Activated T-cell treated with anti-CD3 and anti-CD28 coated beads, Interleukin-2, amount 50 U/mL, for 24 hours (primary cell): ENCODE results near the gene RASSF9.

ENCODE experiments used
- DNase-seq: peaks from one replicate; pipeline ENCODE4 v3.0.0-alpha.2; 2020
- H3K27ac Mint-ChIP-seq: 2 replicates; pipeline ENCODE4 v1.8.0; 2020; ENCODE audit warnings: mild to moderate bottlenecking, mixed read lengths
- H3K27me3 Mint-ChIP-seq: 2 replicates; pipeline ENCODE4 v1.8.0; 2020; ENCODE audit warnings: mixed read lengths
- H3K36me3 Mint-ChIP-seq: 2 replicates; pipeline ENCODE4 v1.8.0; 2020; ENCODE audit warnings: low read depth, mixed read lengths
- H3K4me1 Mint-ChIP-seq: 2 replicates; pipeline ENCODE4 v1.8.0; 2020; ENCODE audit warnings: low read depth, mixed read lengths
- H3K4me3 Mint-ChIP-seq: 2 replicates; pipeline ENCODE4 v1.8.0; 2020; ENCODE audit warnings: mild to moderate bottlenecking, moderate library complexity, mixed read lengths
- H3K9me3 Mint-ChIP-seq: 2 replicates; pipeline ENCODE4 v1.8.0; 2020; ENCODE audit warnings: mixed read lengths

The RASSF9 gene

DNA sequence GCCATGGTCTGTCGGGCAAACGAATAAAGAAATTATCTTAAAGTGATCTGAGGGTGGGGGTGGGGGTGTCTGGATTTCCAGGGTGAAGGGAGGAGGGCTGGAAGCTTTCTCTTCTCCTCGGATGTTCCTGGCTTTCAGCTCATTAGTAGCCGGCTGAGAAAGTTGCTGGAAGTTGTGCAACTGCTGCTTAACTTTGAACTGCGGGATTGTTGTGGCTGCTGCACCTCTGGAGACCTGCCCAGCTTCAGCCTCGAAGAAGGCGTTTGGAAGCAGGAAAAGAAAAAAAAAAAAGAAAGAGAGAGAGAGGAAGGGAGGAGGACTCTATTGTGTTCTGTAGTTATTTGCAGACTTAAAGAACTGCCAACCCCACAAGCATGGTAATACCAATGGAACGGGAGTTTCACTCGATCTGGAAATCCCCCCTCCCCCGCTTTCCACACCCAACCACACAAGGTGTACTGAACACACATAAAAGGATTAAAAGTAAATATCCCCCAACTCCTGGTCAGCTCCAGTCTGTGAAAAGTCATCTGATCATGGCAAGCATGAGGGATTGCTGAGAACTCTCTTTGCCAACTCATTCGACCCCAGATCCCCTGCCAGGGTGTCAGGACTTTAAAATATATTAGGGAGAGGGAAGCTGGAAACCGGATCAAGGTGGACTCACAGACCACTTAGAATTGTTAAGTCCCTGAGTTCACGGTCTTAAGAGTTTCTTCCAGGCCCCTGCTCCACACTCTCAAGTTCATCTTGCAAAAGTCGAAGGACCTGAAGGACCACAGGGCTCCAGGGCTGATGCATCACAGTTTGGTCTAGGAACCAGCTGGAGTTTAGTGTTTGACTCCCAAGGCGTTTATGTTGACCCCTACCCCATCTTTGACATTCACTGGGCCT, at the start of gene RASSF9:
TSS of gene RASSF9 (minus strand) at position 213 of the 894 bp plus-strand sequence. CDS start at position 5, 208 bp downstream.
- Mint-ChIP-seq H3K9me3 (no peaks in the 10 kb centered on the region), H3K36me3 (no peaks in the 10 kb centered on the region), H3K27ac (no peak within 1 kb of the TSS), H3K4me3 (no peak within 1 kb of the TSS), H3K27me3 (no peaks in the 10 kb centered on the region), H3K4me1 (no peaks in the 10 kb centered on the region)
- no peak for DNase-seq

DNA sequence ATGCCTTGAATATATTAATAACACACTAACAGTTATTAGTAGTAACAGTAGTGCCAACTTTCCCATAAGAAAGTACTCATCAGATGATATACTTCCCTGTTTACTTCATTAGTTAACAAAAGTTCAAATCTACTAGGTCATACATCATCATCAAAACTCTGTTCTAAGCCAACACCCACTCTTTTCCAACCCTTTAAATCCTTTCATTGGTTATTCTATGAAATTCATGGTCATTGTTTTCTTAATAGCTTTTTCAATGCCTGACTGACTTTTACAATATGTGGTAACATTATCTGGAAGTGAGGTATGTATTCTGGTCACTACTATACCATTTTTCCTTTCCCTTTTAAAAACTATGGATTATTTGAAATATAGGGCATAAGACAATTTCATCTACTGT, 47.6 kb upstream of the RASSF9 start:
- Mint-ChIP-seq H3K36me3 (no peaks in the 10 kb centered on the region), H3K4me3 (no peak overlapping the region), H3K27me3 (no peaks in the 10 kb centered on the region), H3K9me3 (no peaks in the 10 kb centered on the region), H3K27ac (no peak overlapping the region), H3K4me1 (no peaks in the 10 kb centered on the region)
- no peak for DNase-seq

DNA sequence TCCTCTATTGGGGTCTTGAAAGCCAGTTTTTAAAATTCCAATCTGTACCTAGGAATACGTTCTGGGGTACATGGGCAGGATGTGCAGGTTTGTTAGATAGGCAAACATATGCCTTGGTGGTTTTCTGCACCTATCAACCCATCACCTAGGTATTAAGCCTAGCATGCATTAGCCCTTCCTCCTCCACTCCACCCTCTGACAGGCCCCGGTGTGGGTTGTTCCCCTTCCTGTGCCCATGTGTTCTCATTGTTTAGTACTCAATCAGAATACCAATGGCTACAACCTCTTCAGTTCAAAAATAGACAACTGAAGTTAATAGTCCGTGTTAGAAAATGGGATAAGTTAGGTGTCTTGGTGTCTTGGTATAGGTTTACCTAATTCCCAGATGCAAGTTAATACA, 41.2 kb upstream of the RASSF9 start:
- H3K27ac Mint-ChIP-seq = no peak overlapping the region
- no peak for DNase-seq
- H3K36me3 Mint-ChIP-seq = no peaks in the 10 kb centered on the region

DNA sequence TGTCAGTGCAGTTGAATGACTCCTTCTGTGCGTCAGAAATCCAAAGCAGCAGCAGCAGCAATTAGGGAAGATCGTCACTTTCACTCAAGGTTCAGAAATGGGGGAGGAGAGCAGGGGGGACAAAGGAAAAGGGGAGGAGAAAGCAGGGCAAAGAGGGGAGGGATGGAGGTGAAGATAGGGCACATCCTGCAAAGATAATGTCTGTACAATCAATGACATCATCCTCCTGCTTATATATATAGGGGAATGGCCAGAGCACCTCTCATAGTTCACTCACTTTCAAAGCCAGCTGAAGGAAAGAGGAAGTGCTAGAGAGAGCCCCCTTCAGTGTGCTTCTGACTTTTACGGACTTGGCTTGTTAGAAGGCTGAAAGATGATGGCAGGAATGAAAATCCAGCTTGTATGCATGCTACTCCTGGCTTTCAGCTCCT, 37.8 kb upstream of the RASSF9 start, which contains the start of gene NTS:
TSS of gene NTS (plus strand) at position 265 of the 431 bp plus-strand sequence. CDS start at position 374, 109 bp downstream.
- Mint-ChIP-seq H3K27ac (no peak within 1 kb of the TSS), H3K9me3 (no peaks in the 10 kb centered on the region), H3K4me3 (no peak within 1 kb of the TSS), H3K36me3 (no peaks in the 10 kb centered on the region), H3K27me3 (no peaks in the 10 kb centered on the region), H3K4me1 (no peaks in the 10 kb centered on the region)
- no peak for DNase-seq

More for the DNA sequence above, 41.2 kb upstream of the RASSF9 start:
- no peaks in the 10 kb centered on the region for H3K9me3 Mint-ChIP-seq
- no peak overlapping the region for H3K4me3 Mint-ChIP-seq
- H3K4me1 Mint-ChIP-seq = no peaks in the 10 kb centered on the region
- no peaks in the 10 kb centered on the region for H3K27me3 Mint-ChIP-seq

DNA sequence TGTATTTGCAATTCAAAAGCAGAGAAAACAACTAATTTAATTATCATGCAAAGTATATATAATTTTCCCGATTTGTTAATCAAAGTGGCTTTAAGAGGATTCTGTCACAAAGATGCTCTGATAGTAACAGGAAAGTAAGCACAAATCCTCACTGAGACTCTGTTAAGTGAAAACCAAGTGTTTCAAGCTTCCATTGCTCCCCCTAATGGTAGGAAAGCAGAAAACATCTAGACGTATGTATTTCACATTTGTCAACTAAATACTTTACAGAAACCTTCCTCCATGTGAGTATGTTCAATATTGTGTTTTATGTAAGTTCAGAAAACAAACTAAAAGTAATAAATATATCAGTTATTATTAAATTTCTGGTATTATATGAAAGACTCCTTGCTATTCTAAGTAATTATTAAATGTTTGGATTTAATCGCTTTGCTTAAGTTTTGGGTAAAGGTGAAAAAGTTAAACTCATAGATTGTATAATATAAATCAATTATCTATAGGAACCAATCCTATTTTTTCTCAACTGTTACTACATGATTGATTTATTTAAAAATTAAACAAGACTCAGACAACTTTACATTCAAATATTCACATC, 36.4 kb upstream of the RASSF9 start:
- H3K4me1 Mint-ChIP-seq = no peaks in the 10 kb centered on the region
- H3K9me3 Mint-ChIP-seq = no peaks in the 10 kb centered on the region
- no peak for DNase-seq
- H3K27ac Mint-ChIP-seq = no peak overlapping the region
- no peak overlapping the region for H3K4me3 Mint-ChIP-seq
- no peaks in the 10 kb centered on the region for H3K36me3 Mint-ChIP-seq
- H3K27me3 Mint-ChIP-seq = no peaks in the 10 kb centered on the region

DNA sequence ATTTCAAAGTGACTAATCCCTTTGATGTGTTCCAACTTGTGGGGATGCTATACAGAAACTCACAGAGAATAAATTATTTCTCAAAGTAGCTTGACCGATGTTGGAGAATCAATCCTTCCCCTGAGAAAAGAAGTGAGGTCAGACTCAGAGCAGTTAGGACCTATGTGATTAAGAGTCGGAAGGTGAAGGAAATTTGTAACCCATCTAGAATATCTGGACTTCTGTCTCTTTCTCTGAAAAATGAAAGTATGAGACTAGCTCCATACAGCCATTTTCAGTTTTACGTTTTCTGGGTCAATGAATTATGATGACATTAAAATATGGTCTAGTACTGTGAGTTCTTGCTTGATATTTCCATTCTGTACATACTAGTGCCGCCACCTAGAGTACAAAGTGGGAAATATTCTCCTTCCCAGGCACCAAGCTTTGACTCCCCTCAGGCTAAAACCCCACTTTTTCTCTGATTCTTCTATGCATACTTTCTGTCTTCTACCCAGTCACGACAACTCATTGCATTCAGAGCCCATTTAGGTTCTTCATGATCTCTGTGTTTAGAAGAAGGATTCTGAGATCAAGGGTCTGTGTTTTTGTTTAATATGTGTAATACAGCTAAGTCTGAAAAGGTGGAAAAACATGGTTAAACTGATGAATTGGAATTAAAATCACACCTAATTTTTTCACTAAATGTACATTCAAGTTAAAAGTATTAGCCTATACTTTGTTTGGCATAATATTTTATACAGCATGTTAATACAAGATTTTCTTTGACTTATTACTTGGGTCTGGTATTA, 31.0 kb upstream of the RASSF9 start:
- no peak overlapping the region for H3K27ac Mint-ChIP-seq
- H3K36me3 Mint-ChIP-seq = no peaks in the 10 kb centered on the region
- H3K9me3 Mint-ChIP-seq = no peaks in the 10 kb centered on the region
- no peak for DNase-seq
- H3K4me1 Mint-ChIP-seq = no peaks in the 10 kb centered on the region
- H3K4me3 Mint-ChIP-seq = no peak overlapping the region
- H3K27me3 Mint-ChIP-seq = no peaks in the 10 kb centered on the region

DNA sequence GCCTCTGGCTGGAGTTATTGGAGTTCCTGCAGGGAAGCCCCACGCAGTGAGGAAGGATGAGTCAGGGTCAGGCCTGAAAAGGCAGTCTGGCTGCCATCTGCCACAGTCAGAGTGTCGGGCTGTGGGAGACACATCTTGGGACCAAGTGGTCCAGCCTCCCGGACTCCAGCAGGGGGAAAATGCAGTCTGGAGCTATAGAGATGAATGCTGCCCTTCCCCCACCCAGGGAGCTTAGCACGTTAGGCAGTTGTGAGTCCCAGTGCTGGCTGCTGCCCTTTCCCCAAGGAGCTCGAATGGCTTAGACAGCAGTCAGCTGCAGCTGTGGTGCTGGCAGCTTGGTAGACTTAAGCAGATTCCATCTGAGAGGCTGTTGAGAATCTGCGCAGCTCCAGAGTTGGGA, 29.7 kb upstream of the RASSF9 start:
- DNase-seq = no peak
- H3K4me1 Mint-ChIP-seq = no peaks in the 10 kb centered on the region
- no peaks in the 10 kb centered on the region for H3K36me3 Mint-ChIP-seq
- no peak overlapping the region for H3K27ac Mint-ChIP-seq
- H3K27me3 Mint-ChIP-seq = no peaks in the 10 kb centered on the region
- H3K9me3 Mint-ChIP-seq = no peaks in the 10 kb centered on the region
- no peak overlapping the region for H3K4me3 Mint-ChIP-seq

DNA sequence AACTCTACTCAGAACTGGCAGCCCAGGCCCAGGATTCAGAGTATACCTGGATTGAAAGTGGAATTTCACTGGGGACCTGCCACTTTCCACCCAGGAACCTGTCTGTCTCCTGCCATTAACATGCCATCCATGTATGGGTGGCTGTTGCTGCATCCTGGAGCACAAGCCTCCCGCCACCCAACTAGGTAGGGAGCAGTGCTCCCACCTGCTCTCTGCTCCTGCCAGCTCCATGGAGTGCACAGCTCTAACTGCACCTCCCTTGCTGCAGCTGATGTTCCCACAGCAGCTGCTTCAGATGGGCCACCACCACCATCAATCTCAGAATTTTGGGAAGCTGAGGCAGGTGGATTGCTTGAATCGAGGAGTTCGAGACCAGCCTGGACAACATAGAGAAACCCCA, 20.8 kb upstream of the RASSF9 start:
- Mint-ChIP-seq H3K4me1 (no peaks in the 10 kb centered on the region), H3K27me3 (no peaks in the 10 kb centered on the region), H3K4me3 (no peak overlapping the region), H3K36me3 (no peaks in the 10 kb centered on the region), H3K27ac (no peak overlapping the region), H3K9me3 (no peaks in the 10 kb centered on the region)
- no peak for DNase-seq

DNA sequence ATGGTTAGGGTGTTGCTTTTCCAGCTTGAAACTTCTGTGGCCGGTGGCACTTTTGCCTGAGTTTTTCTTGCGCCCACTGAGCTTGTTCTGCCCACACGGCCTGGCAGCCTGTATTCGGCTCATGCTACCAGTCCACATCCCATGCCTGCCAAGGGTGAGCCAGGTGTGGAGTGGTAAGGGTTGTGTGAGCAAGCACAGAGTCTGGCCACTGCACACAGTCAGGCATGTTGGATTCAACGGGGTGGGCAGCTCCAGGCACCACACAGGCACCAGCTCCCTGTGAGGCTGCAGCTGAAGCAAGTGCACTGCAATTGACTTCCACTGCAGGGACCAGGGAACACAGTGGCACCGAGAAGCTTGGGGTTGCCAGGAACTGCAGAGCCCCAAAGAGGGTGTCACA, 19.1 kb upstream of the RASSF9 start:
- Mint-ChIP-seq H3K36me3 (no peaks in the 10 kb centered on the region), H3K4me1 (no peaks in the 10 kb centered on the region), H3K27ac (no peak overlapping the region), H3K9me3 (no peaks in the 10 kb centered on the region), H3K4me3 (no peak overlapping the region), H3K27me3 (no peaks in the 10 kb centered on the region)
- no peak for DNase-seq

DNA sequence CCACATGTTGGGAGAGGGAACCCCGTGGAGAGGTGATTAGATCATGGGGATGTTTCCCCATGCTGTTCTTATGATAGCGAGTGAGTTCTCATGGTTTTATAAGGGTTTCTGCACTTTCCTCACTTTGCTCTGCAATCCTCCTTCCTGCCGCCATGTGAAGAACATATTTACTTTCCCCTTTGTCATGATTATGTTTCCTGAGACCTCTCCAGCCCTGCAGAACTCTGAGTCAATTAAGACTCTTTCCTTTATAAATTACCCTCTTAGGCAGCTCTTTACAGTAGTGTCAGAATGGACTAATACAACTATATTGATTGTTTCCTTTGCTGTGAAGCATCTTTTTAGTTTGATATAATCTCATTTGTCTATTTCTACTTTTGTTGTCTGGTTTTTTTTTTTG, 13.1 kb upstream of the RASSF9 start:
- no peaks in the 10 kb centered on the region for H3K27me3 Mint-ChIP-seq
- H3K4me3 Mint-ChIP-seq = no peak overlapping the region
- H3K4me1 Mint-ChIP-seq = no peaks in the 10 kb centered on the region
- H3K36me3 Mint-ChIP-seq = no peaks in the 10 kb centered on the region
- no peak overlapping the region for H3K27ac Mint-ChIP-seq
- H3K9me3 Mint-ChIP-seq = no peaks in the 10 kb centered on the region
- DNase-seq = no peak

DNA sequence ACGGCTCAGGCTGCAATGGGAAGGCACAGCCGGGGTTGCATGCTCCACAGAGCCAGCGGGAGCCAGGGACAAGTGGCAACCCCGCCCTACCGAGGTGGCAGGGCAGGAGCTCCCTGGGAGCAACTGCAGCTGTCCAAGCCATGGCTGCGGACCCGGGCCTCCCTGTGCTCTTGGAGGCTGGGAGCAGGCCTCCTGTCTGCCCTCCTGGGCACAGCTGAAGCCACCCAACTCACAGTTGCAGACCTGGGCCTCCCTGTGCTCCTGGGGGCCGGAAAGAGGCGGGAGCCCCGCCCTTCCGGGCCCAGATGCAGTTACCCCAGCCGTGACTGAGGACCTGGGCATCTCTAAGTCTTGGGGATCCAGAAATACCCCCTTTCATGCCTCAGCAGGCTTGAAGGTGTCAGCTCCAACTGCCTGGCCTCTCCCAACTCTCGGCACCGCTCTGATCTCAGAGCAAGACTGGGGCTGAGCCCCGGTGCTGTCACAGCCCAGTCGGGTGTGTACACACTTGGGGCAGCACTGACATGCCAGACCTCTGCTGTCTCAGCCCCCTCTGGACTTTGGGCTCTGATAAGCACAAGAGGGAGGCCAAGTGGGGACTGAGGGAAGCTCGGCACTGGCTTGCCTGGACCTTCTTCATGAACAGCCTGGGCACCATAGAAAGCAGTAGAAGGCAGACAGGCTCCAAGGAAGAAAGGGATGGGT, 7.5 kb upstream of the RASSF9 start:
- no peaks in the 10 kb centered on the region for H3K36me3 Mint-ChIP-seq
- no peaks in the 10 kb centered on the region for H3K27me3 Mint-ChIP-seq
- no peaks in the 10 kb centered on the region for H3K9me3 Mint-ChIP-seq
- no peak overlapping the region for H3K4me3 Mint-ChIP-seq
- H3K27ac Mint-ChIP-seq = no peak overlapping the region
- H3K4me1 Mint-ChIP-seq = no peaks in the 10 kb centered on the region
- no peak for DNase-seq

DNA sequence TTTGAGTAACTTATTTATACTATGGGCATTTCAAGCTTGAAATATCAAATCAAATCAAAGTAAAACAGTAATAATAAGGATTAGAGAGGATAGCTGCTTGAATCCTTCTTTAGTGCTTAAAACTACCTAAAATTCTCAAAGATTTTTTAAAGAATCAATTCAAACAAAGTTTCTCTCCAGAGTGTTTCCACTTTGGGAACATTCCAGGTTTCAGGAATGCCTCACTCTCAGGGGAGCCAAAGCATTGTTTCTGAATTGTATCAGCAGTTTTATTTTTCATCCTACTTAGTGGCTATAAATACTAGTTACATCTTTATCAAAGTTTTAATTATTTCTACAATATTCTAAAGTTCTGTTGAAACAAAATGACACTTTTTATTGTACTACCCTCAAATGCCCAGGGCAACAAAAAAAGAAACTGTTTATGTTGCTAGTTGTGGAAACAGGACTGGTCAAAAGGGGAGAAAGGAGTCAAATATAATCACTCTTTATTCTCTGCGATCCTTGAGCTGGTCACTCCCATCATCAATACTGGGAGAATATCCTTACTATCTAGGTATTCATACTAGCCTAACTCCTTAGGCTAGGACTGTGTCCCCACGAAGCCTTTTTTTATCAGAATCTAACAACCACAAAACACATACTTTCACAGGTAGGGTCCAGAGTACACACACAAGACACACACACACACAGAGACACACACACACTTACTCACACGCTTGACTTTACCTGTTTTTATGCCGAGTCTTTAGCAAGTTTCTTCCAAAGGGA, 598 bp downstream of the RASSF9 start:
- Mint-ChIP-seq H3K27me3 (no peaks in the 10 kb centered on the region), H3K9me3 (no peaks in the 10 kb centered on the region), H3K4me3 (no peak overlapping the region), H3K4me1 (no peaks in the 10 kb centered on the region), H3K27ac (no peak overlapping the region), H3K36me3 (no peaks in the 10 kb centered on the region)
- DNase-seq = no peak

DNA sequence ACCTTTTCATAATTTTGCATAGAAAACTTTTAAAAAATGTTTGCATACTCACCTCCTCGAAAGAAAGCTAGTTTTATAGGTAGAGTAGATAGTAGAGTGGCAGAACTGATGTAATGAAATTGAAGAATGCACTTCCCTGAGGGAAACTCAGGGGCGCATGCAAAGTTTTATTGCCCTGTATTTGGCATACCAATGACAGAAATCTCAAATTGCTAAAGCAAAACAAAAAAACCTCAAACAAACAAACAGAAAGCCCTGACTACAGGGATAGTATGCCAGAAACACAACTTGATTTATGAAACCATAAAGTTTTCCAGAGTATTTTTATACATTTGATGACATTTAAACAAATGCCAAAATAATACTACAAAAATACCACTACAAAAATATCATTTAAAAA, 1.8 kb downstream of the RASSF9 start:
- H3K4me1 Mint-ChIP-seq = no peaks in the 10 kb centered on the region
- DNase-seq = no peak
- no peak overlapping the region for H3K4me3 Mint-ChIP-seq
- H3K36me3 Mint-ChIP-seq = no peaks in the 10 kb centered on the region
- H3K27ac Mint-ChIP-seq = no peak overlapping the region
- no peaks in the 10 kb centered on the region for H3K9me3 Mint-ChIP-seq
- no peaks in the 10 kb centered on the region for H3K27me3 Mint-ChIP-seq

DNA sequence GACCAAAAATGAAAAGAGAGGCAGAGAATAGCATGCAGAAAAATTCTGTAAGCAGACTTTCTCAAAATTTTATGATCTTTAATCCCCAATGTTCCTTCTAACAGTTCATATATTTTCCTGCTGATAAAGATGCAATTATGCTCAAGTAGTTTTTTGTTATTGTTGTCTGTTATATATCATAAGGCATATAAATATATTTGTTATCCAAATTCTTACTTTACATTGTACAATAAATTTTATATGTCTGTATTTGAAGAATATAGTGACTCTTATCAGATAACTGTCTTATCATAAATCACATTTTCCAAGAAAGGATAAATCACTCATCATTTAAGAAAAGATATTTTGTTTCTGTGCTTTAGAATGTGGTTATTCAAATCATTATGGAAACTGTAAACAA, 2.6 kb downstream of the RASSF9 start:
- H3K4me3 Mint-ChIP-seq = no peak overlapping the region
- H3K4me1 Mint-ChIP-seq = no peaks in the 10 kb centered on the region
- no peaks in the 10 kb centered on the region for H3K27me3 Mint-ChIP-seq
- no peak for DNase-seq
- no peak overlapping the region for H3K27ac Mint-ChIP-seq
- no peaks in the 10 kb centered on the region for H3K9me3 Mint-ChIP-seq
- no peaks in the 10 kb centered on the region for H3K36me3 Mint-ChIP-seq
